Activated CD8-positive, alpha-beta T cell treated with anti-CD3 and anti-CD28 coated beads for 36 hours (primary cell): ENCODE results near the gene MGA. TPM values are rescaled to one million over a fixed set of nuclear protein-coding genes. Genes with fewer than 3 reads are reported as not detected.

ENCODE experiments used
- ATAC-seq: fragments of 200-7000 bp; cut with Tn5 transposase; one replicate; pipeline ENCODE4 v1.10.0; 2021; ENCODE audit warnings: mild to moderate bottlenecking, moderate library complexity
- CTCF ChIA-PET: fragments of 350-600 bp; sonication (Branson Sonifier 250); formaldehyde crosslinking; loops from one replicate; lab custom pipeline; 2021; ENCODE audit warnings: antibody characterized with exemption; lab: Charles Lee
- POLR2A ChIA-PET: fragments of 350-600 bp; sonication (Branson Sonifier 250); formaldehyde crosslinking; loops from one replicate; lab custom pipeline; 2021; ENCODE audit warnings: antibody characterized with exemption; lab: Charles Lee
- DNase-seq: peaks from one replicate; pipeline ENCODE4 v3.0.0-alpha.2; 2020
- H3K27ac Mint-ChIP-seq: one replicate; pipeline ENCODE4 v1.8.0; 2021; ENCODE audit warnings: mild to moderate bottlenecking, mixed read lengths
- H3K27me3 Mint-ChIP-seq: one replicate; pipeline ENCODE4 v1.8.0; 2021; ENCODE audit warnings: mixed read lengths
- H3K36me3 Mint-ChIP-seq: one replicate; pipeline ENCODE4 v1.8.0; 2021; ENCODE audit warnings: low read depth, mixed read lengths
- H3K4me1 Mint-ChIP-seq: one replicate; pipeline ENCODE4 v1.8.0; 2021; ENCODE audit warnings: low read depth, mixed read lengths
- H3K4me3 Mint-ChIP-seq: one replicate; pipeline ENCODE4 v1.8.0; 2021; ENCODE audit warnings: mild to moderate bottlenecking, moderate library complexity, mixed read lengths
- H3K9me3 Mint-ChIP-seq: one replicate; pipeline ENCODE4 v1.8.0; 2021; ENCODE audit warnings: mixed read lengths
- intact Hi-C: fragments of 100-400 bp; cut with micrococcal nuclease; formaldehyde crosslinking; loops from one replicate; pipeline ENCODE4 v1.10.0; 2022
- total RNA-seq, 2 experiments: library from RNA; stranded (reverse); gene quantifications; one replicate each; pipeline ENCODE4 v1.2.3, GENCODE V29; 2021
- TF ChIP-seq, protein P1 (sequence below): fragments of 200-600 bp; IDR thresholded peaks from one replicate; pipeline ENCODE4 v1.8.0; 2022; ENCODE audit warnings: antibody characterized with exemption, mild to moderate bottlenecking

Gene MGA
- 10 to 100 TPM; 30.7 to 32.6 TPM for total RNA-seq

DNA sequence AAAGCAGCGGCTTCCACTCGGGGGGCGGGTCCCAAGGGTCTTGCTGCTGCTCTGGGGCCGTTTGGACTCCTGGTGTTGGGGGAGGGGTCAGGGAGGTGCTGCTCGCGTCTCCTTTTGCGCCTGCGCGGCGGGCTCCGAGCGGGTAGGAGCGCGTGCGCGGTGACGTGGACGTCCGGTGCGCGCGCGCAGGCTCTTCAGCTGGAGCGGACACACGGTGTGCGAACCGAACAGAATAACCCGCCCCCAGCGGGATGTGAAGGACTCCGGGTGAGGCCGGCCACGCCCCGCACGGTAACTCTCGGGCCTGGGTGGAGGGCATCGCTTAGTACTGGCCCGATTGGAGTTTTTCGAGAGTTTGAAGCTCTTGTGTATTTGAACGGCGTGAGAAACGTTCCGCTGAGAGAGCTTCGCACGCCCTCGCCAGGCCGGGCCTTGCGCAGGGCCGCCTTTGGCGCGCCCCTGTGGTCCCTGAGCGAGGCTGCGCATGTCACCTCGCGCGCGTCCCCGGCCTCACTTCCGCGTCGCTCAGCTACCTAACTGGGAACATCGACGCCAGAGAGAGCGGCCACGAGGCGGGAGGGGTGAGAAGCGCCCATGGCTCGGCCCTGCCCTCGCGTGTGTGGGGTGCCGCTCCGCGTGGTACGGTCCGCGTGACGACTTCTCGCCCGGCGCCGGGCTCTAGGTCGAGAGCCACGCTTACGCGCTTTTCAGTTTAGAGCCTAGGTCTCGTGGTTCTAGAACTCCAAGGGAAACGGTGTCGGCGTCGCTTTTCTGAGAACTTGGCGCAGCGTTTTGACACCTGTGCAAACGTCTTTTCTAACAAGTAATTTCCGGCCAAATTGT lies at the start of gene MGA:
Gene MGA, plus strand, starts transcription at position 171 of the 843 bp plus-strand sequence.
- H3K27ac Mint-ChIP-seq: peak within 1 kb of the TSS; percentile 93

GRCh38 chr15:41620536-41621199 lies 39.5 kb upstream of the MGA start:
- ChIA-PET POLR2A (interaction anchor here (0.9 to 2.3 kb wide), 2 partner anchors 17 to 39 kb away, joined by 3 to 17 read pairs; partner anchors contain the start of gene MGA), CTCF (no interaction called here)
- Mint-ChIP-seq H3K36me3 (peaks cover 6% of the 10 kb centered on the region), H3K27ac (peak overlapping the region; percentile 83), H3K4me3 (peak overlapping the region; percentile 70), H3K4me1 (peaks cover 13% of the 10 kb centered on the region), H3K9me3 (peaks cover 5% of the 10 kb centered on the region), H3K27me3 (peaks cover 4% of the 10 kb centered on the region)
- intact Hi-C loops: no loop called here
- ATAC-seq (no peak), DNase-seq (no peak)
- TF ChIP-seq, protein P1, sequence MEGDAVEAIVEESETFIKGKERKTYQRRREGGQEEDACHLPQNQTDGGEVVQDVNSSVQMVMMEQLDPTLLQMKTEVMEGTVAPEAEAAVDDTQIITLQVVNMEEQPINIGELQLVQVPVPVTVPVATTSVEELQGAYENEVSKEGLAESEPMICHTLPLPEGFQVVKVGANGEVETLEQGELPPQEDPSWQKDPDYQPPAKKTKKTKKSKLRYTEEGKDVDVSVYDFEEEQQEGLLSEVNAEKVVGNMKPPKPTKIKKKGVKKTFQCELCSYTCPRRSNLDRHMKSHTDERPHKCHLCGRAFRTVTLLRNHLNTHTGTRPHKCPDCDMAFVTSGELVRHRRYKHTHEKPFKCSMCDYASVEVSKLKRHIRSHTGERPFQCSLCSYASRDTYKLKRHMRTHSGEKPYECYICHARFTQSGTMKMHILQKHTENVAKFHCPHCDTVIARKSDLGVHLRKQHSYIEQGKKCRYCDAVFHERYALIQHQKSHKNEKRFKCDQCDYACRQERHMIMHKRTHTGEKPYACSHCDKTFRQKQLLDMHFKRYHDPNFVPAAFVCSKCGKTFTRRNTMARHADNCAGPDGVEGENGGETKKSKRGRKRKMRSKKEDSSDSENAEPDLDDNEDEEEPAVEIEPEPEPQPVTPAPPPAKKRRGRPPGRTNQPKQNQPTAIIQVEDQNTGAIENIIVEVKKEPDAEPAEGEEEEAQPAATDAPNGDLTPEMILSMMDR: no peak

More for the DNA sequence above, at the start of gene MGA:
- peak within 1 kb of the TSS; percentile 85 for H3K4me3 Mint-ChIP-seq
- peaks cover 6% of the 10 kb centered on the region for H3K36me3 Mint-ChIP-seq
- TF ChIP-seq, protein P1: no peak
- peaks cover 5% of the 10 kb centered on the region for H3K9me3 Mint-ChIP-seq
- intact Hi-C loops: no loop called here
- DNase-seq (peak; percentile 92), ATAC-seq (peak; percentile 88)
- CTCF ChIA-PET: interaction anchor here (0.6 to 1.8 kb wide), 2 partner anchors 114 to 120 kb away, joined by 3 to 6 read pairs; partner anchors contain the start of gene MAPKBP1
- H3K4me1 Mint-ChIP-seq: peaks cover 44% of the 10 kb centered on the region
- H3K27me3 Mint-ChIP-seq: peaks cover 9% of the 10 kb centered on the region
- POLR2A ChIA-PET: interaction anchor here (0.6 to 2.9 kb wide), 8 partner anchors 8 to 1069 kb away, joined by 3 to 17 read pairs (median 6); partner anchors contain the start of gene MAPKBP1

- Mint-ChIP-seq H3K27ac (peak overlapping the region; percentile 83), H3K36me3 (peaks cover 6% of the 10 kb centered on the region), H3K4me3 (peak overlapping the region; percentile 70), H3K27me3 (peaks cover 4% of the 10 kb centered on the region), H3K9me3 (peaks cover 5% of the 10 kb centered on the region), H3K4me1 (peaks cover 13% of the 10 kb centered on the region)
- CTCF ChIA-PET: interaction anchor here (1.0 kb wide), 1 partner anchor 18 kb away, joined by 3 read pairs; no protein-coding TSS in a partner anchor
- POLR2A ChIA-PET: interaction anchor here (0.5 to 2.3 kb wide), 4 partner anchors 11 to 45 kb away, joined by 3 to 17 read pairs (median 4); partner anchors contain the start of gene MGA
- DNase-seq: peak; percentile 88
- TF ChIP-seq, protein P1: no peak
- intact Hi-C loops: no loop called here
- peak; percentile 93 for ATAC-seq
Measured at GRCh38 chr15:41621200-41622193, 38.7 kb upstream of the MGA start.

- ATAC-seq (no peak), DNase-seq (no peak)
- ChIA-PET POLR2A (interaction anchor here (0.8 to 2.3 kb wide), 2 partner anchors 37 to 140 kb away, joined by 3 to 17 read pairs; partner anchors contain the start of gene MGA), CTCF (interaction anchor here (0.9 kb wide), 1 partner anchor 11 kb away, joined by 3 read pairs; no protein-coding TSS in a partner anchor)
- no peak overlapping the region for H3K27ac Mint-ChIP-seq
- peaks cover 3% of the 10 kb centered on the region for H3K9me3 Mint-ChIP-seq
- TF ChIP-seq, protein P1: no peak
- peaks cover 13% of the 10 kb centered on the region for H3K4me1 Mint-ChIP-seq
- H3K36me3 Mint-ChIP-seq: peaks cover 6% of the 10 kb centered on the region
- H3K4me3 Mint-ChIP-seq: no peak overlapping the region
- intact Hi-C loops: no loop called here
- H3K27me3 Mint-ChIP-seq: peaks cover 4% of the 10 kb centered on the region
Measured at GRCh38 chr15:41622901-41623300, 37.3 kb upstream of the MGA start.
